ENCODE measurements around the gene GATA6.
"Not testable (repeated sequence)": the region's sequence is repeated elsewhere in the genome, so short reads cannot be mapped to it uniquely, and the experiment has no call there.

GATA6 gene

GRCh38 chr18:22182884-22183697 is 13.7 kb downstream of the GATA6 start:
- DNase-seq (ENCODE audit: low read depth in 2 of 2): no peak

GRCh38 chr18:22183698-22184170 is 14.3 kb downstream of the GATA6 start:
- DNase-seq (ENCODE audit: low read depth in 2 of 2): no peak

GRCh38 chr18:22184573-22184972 is 15.2 kb downstream of the GATA6 start:
- DNase-seq (ENCODE audit: low read depth in 2 of 2): not testable (repeated sequence)

- no peak for DNase-seq (ENCODE audit: low read depth in 2 of 2)
Measured at GRCh38 chr18:22185273-22185672, 15.9 kb downstream of the GATA6 start.

- DNase-seq (ENCODE audit: low read depth in 2 of 2): no peak
Measured at GRCh38 chr18:22185771-22186386, 16.5 kb downstream of the GATA6 start.

GRCh38 chr18:22186484-22186971 is 17.1 kb downstream of the GATA6 start:
- DNase-seq (ENCODE audit: low read depth in 2 of 2): no peak

- DNase-seq (ENCODE audit: low read depth in 2 of 2): no peak
Measured at GRCh38 chr18:22188559-22189267, 19.3 kb downstream of the GATA6 start.

- no peak for DNase-seq (ENCODE audit: low read depth in 2 of 2)
Measured at GRCh38 chr18:22189449-22190166, 20.2 kb downstream of the GATA6 start.

GRCh38 chr18:22191346-22191695 is 21.9 kb downstream of the GATA6 start:
- DNase-seq (ENCODE audit: low read depth in 2 of 2): no peak

GRCh38 chr18:22191923-22192322 is 22.5 kb downstream of the GATA6 start:
- DNase-seq (ENCODE audit: low read depth in 2 of 2): no peak

- no peak for DNase-seq (ENCODE audit: low read depth in 2 of 2)
Measured at GRCh38 chr18:22193466-22193865, 24.1 kb downstream of the GATA6 start.

GRCh38 chr18:22194151-22194598 is 24.8 kb downstream of the GATA6 start:
- no peak for DNase-seq (ENCODE audit: low read depth in 2 of 2)

- no peak for DNase-seq (ENCODE audit: low read depth in 2 of 2)
Measured at GRCh38 chr18:22195052-22195451, 25.7 kb downstream of the GATA6 start.

GRCh38 chr18:22196943-22197342 is 27.6 kb downstream of the GATA6 start:
- DNase-seq (ENCODE audit: low read depth in 2 of 2): not testable (repeated sequence)

GRCh38 chr18:22197668-22198067 is 28.3 kb downstream of the GATA6 start:
- no peak for DNase-seq (ENCODE audit: low read depth in 2 of 2)

- no peak for DNase-seq (ENCODE audit: low read depth in 2 of 2)
Measured at GRCh38 chr18:22198163-22198562, 28.8 kb downstream of the GATA6 start.

GRCh38 chr18:22199005-22199404 is 29.6 kb downstream of the GATA6 start:
- no peak for DNase-seq (ENCODE audit: low read depth in 2 of 2)

GRCh38 chr18:22200611-22201225 is 31.3 kb downstream of the GATA6 start:
- no peak for DNase-seq (ENCODE audit: low read depth in 2 of 2)

GRCh38 chr18:22203035-22203434 is 33.6 kb downstream of the GATA6 start:
- DNase-seq (ENCODE audit: low read depth in 2 of 2): no peak

GRCh38 chr18:22203536-22204213 is 34.3 kb downstream of the GATA6 start:
- DNase-seq (ENCODE audit: low read depth in 2 of 2): no peak

- DNase-seq (ENCODE audit: low read depth in 2 of 2): no peak
Measured at GRCh38 chr18:22204214-22204536, 34.8 kb downstream of the GATA6 start.

Data from stimulated activated CD4-positive, alpha-beta T cell treated with anti-CD3 and anti-CD28 coated beads, Interleukin-1b, Interleukin-23, amount 100 ng/mL, for 1 hour (primary cell).